Measurements from ENCODE around the gene TRAF2.
"Not testable (repeated sequence)": the region's sequence is repeated elsewhere in the genome, so short reads cannot be mapped to it uniquely, and the experiment has no call there.

TRAF2 gene

DNA sequence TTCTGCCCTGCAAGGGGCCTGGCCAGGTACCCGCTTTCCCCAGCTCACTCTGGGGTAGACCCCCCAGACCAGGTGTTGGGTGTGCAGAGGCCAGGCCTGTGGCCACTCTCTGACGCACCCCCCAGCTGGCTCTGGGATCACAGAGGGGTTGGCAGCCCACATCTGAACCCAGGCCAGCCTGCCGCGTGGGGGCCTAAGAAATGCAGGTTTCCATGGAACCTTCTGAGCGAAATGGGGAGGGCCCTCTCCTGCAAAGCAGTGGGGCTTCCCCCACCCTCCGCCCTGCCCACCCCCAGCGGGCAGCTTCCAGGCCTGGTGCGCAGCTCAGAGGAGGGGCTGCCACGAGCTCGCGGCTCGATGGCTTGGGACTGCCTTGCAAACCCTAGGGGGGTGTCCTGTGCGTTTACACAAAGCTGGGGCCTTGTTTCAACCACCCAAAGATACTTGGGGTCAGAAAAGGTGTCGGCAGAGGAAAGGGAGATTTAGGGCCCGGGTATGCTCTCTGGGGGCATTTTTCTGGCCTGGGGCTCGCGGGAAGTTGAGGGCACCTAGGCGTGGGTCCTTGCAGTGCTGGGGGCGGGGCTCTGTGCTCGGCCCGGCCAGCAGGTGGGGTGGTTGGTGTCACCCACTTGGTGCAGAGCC, 43.0 kb upstream of the TRAF2 start:
- not testable (repeated sequence) for H3K36me3 ChIP-seq (ENCODE audit: control insufficient read depth, insufficient read depth, low read length); H2BK120ac ChIP-seq (ENCODE audit: low read depth, low read length); H3K79me1 ChIP-seq (ENCODE audit: low read length); H3K18ac ChIP-seq (ENCODE audit: low read length); H2BK15ac ChIP-seq (replicated peaks; ENCODE audit: low read depth); H3K4me1 ChIP-seq (ENCODE audit: control insufficient read depth, low read depth, low read length); H3K79me2 ChIP-seq (ENCODE audit: control insufficient read depth, insufficient read depth, low read length); H3K9ac ChIP-seq (ENCODE audit: low read length); H3K4me2 ChIP-seq (ENCODE audit: low read length); H3K56ac ChIP-seq (ENCODE audit: low read length); H3K4ac ChIP-seq (ENCODE audit: low read depth, low read length); H3K27me3 ChIP-seq (ENCODE audit: insufficient read depth, low read length, poor library complexity); H3K4me3 ChIP-seq (ENCODE audit: low read length); DNase-seq; H2AK5ac ChIP-seq (ENCODE audit: low read length); H4K5ac ChIP-seq (ENCODE audit: low read length); H2BK5ac ChIP-seq (ENCODE audit: low read length); H4K8ac ChIP-seq (ENCODE audit: low read depth, low read length); H3K23ac ChIP-seq (ENCODE audit: low read length); H3K27ac ChIP-seq (ENCODE audit: low read depth, low read length)
- WGBS (ENCODE audit: extremely low coverage, insufficient coverage, low lambda C conversion rate) = no CpG with 5 or more reads among the region's 21 CpGs

DNA sequence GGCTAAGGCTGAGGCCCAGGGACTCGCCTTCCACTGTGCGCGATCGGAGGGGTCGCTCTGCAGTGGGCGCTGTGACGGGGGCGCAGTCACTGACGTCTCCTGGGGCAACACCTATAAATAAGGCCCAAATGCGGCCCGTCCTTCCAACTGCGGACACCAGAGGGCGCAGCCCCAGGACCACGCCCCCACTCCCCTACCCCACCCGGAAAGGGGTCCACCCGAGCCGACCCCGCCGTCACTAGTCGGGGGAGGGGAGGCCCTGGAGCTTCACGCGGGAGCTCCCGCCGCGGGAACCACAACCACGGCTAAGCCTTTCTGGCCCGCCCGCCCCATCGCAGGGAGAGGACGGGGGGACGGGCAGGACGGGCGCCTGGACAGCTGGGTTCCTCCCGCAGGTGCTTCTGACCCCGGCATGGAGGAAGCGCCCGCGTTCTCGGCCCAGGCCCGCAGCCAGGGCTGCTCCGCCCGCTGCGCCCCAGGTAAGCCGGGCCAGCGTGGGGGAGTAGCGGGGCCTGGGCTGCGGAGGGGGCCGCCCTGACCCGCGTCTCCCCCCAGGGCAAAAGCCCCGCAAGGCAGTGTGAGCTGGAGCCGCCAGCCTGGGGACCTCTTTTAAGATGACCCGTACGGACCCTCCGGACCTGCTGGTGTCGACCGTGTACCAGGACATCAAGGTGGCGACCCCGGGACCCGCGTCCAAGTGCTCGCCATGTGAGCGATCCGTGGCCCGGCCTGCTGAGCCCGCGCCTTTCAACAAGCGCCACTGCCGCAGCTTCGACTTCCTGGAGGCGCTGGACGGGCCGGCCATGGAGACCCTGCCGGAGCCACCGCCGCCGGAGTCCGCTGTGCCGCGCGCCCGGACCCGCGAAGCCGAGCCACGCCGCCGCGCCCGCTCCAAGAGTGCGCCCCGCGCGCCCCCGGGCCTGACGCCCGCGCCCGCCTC, 42.2 kb upstream of the TRAF2 start:
- not testable (repeated sequence) for H3K27me3 ChIP-seq (ENCODE audit: insufficient read depth, low read length, poor library complexity); H3K27ac ChIP-seq (ENCODE audit: low read depth, low read length); H2BK5ac ChIP-seq (ENCODE audit: low read length)

DNA sequence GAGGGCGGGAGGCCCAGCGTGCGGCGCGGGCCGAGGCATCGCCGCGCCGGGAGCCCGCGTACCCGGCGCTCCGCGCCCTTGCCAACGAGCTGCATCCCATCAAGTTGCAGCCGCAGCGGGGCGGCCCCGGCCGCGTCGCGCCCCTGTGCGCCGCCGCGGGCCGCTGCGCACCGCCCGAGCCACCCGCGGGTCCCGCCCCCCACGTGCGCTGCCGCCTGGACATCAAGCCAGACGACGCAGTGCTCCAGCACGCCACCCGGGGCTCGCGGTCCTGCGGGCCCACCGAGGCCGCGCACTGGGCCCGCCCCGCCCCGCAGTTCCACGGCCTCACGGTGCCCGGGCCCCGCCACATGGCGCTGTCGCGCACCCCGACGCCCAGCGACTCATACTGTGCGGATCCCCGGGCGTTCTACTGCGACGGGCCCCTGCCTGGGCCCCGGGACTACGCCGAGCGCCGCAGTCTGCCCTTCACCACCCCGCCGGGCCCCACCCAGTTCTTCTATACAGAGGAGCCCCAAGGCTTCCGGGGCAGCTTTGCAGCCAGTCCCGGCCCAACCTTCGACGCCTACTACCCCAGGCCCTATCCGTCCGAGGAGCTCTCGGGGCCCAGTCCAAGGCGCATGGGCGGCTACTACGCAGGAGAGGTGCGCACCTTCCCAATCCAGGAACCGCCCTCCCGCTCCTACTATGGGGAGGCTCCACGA, 41.4 kb upstream of the TRAF2 start:
- Histone ChIP-seq H2AK5ac (ENCODE audit: low read length) (no peak overlapping the region), H3K56ac (ENCODE audit: low read length) (no peak overlapping the region), H4K5ac (ENCODE audit: low read length) (no peak overlapping the region), H3K4ac (ENCODE audit: low read depth, low read length) (no peak overlapping the region), H3K4me1 (ENCODE audit: control insufficient read depth, low read depth, low read length) (no peaks in the 10 kb centered on the region), H2BK15ac (replicated peaks; ENCODE audit: low read depth) (no peak overlapping the region), H3K79me2 (ENCODE audit: control insufficient read depth, insufficient read depth, low read length) (no peaks in the 10 kb centered on the region), H3K27ac (ENCODE audit: low read depth, low read length) (no peak overlapping the region), H2BK5ac (ENCODE audit: low read length) (no peak overlapping the region), H3K18ac (ENCODE audit: low read length) (no peak overlapping the region), H4K8ac (ENCODE audit: low read depth, low read length) (no peak overlapping the region), H3K79me1 (ENCODE audit: low read length) (no peaks in the 10 kb centered on the region), H3K23ac (ENCODE audit: low read length) (no peak overlapping the region), H2BK120ac (ENCODE audit: low read depth, low read length) (no peak overlapping the region), H3K4me2 (ENCODE audit: low read length) (no peak overlapping the region), H3K27me3 (ENCODE audit: insufficient read depth, low read length, poor library complexity) (no peaks in the 10 kb centered on the region), H3K4me3 (ENCODE audit: low read length) (no peak overlapping the region), H3K9ac (ENCODE audit: low read length) (no peak overlapping the region), H3K36me3 (ENCODE audit: control insufficient read depth, insufficient read depth, low read length) (no peaks in the 10 kb centered on the region)
- DNase-seq = no peak
- WGBS (ENCODE audit: extremely low coverage, insufficient coverage, low lambda C conversion rate) = no CpG with 5 or more reads among the region's 88 CpGs

More for the DNA sequence above, 42.2 kb upstream of the TRAF2 start:
- not testable (repeated sequence) for H3K79me1 ChIP-seq (ENCODE audit: low read length); H3K23ac ChIP-seq (ENCODE audit: low read length); H3K4me2 ChIP-seq (ENCODE audit: low read length); H3K56ac ChIP-seq (ENCODE audit: low read length); DNase-seq; H3K9ac ChIP-seq (ENCODE audit: low read length); H3K36me3 ChIP-seq (ENCODE audit: control insufficient read depth, insufficient read depth, low read length); H3K79me2 ChIP-seq (ENCODE audit: control insufficient read depth, insufficient read depth, low read length); H4K5ac ChIP-seq (ENCODE audit: low read length); H3K18ac ChIP-seq (ENCODE audit: low read length); H3K4ac ChIP-seq (ENCODE audit: low read depth, low read length); H4K8ac ChIP-seq (ENCODE audit: low read depth, low read length); H2AK5ac ChIP-seq (ENCODE audit: low read length); H2BK15ac ChIP-seq (replicated peaks; ENCODE audit: low read depth); H2BK120ac ChIP-seq (ENCODE audit: low read depth, low read length); H3K4me3 ChIP-seq (ENCODE audit: low read length); H3K4me1 ChIP-seq (ENCODE audit: control insufficient read depth, low read depth, low read length)
- WGBS (ENCODE audit: extremely low coverage, insufficient coverage, low lambda C conversion rate) = no CpG with 5 or more reads among the region's 99 CpGs

DNA sequence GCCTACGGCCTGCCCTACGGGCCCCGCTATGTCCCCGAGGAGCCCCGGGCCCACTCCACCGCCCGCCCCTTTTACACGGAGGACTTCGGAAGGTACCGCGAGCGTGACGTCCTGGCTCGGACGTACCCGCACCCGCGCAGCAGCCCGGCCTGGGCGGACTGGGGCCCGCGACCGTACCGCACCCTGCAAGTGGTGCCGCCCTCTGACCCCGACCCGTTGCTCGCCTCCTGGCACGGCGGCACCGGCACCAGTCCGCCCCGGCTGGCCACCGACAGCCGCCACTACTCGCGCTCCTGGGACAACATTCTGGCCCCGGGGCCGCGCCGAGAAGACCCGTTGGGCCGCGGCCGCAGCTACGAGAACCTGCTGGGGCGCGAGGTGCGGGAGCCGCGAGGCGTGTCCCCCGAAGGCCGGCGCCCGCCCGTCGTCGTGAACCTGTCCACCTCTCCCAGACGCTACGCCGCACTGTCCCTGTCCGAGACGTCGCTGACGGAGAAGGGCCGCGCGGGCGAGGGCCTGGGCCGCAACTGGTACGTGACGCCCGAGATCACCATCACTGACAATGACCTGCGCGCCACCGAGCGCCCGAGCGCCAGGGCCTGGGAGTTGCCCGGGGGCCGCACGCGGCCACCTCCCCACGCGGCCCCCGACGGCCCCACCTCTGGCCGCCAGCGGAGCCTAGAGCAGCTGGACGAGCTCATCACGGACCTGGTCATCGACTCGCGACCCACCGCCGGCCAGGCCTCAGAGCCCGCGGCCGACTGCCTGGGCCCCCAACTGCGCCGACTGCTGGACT, 40.7 kb upstream of the TRAF2 start:
- H3K4me3 ChIP-seq (ENCODE audit: low read length) = no peak overlapping the region
- no peak overlapping the region for H3K23ac ChIP-seq (ENCODE audit: low read length)
- WGBS (ENCODE audit: extremely low coverage, insufficient coverage, low lambda C conversion rate) = no CpG with 5 or more reads among the region's 102 CpGs
- no peaks in the 10 kb centered on the region for H3K79me2 ChIP-seq (ENCODE audit: control insufficient read depth, insufficient read depth, low read length)
- H3K27me3 ChIP-seq (ENCODE audit: insufficient read depth, low read length, poor library complexity) = no peaks in the 10 kb centered on the region
- DNase-seq = no peak
- no peak overlapping the region for H3K4ac ChIP-seq (ENCODE audit: low read depth, low read length)
- no peaks in the 10 kb centered on the region for H3K36me3 ChIP-seq (ENCODE audit: control insufficient read depth, insufficient read depth, low read length)
- H2BK5ac ChIP-seq (ENCODE audit: low read length) = no peak overlapping the region
- no peaks in the 10 kb centered on the region for H3K79me1 ChIP-seq (ENCODE audit: low read length)
- H3K18ac ChIP-seq (ENCODE audit: low read length) = no peak overlapping the region
- no peak overlapping the region for H4K5ac ChIP-seq (ENCODE audit: low read length)
- no peak overlapping the region for H2AK5ac ChIP-seq (ENCODE audit: low read length)
- H3K56ac ChIP-seq (ENCODE audit: low read length) = no peak overlapping the region
- no peak overlapping the region for H3K27ac ChIP-seq (ENCODE audit: low read depth, low read length)
- H2BK120ac ChIP-seq (ENCODE audit: low read depth, low read length) = no peak overlapping the region
- no peak overlapping the region for H2BK15ac ChIP-seq (replicated peaks; ENCODE audit: low read depth)
- no peak overlapping the region for H4K8ac ChIP-seq (ENCODE audit: low read depth, low read length)
- no peak overlapping the region for H3K4me2 ChIP-seq (ENCODE audit: low read length)
- H3K4me1 ChIP-seq (ENCODE audit: control insufficient read depth, low read depth, low read length) = no peaks in the 10 kb centered on the region
- no peak overlapping the region for H3K9ac ChIP-seq (ENCODE audit: low read length)

DNA sequence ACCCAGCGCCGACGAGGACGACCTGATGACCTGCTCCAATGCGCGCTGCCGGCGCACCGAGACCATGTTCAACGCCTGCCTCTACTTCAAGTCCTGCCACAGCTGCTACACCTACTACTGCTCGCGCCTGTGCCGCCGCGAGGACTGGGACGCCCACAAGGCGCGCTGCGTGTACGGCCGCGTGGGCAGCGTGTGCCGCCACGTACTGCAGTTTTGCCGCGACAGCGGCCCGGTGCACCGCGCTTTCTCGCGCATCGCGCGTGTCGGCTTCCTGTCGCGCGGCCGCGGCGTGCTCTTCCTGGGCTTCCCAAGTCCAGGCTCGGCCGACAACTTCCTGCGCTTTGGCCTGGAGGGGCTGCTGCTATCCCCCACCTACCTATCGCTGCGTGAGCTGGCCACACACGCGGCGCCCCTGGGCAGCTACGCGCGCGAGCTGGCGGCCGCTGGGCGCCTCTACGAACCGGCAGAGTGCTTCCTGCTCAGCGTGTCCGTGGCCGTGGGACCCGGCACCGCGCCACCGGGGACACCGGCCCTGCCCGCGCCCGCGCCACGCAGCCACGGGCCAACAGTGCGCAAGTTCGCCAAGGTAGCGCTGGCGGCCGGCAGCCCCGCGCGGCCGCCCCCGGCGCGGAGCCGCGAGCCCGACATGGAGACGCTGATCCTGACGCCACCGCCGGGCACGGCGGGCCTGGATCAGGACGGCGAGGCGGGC, 39.8 kb upstream of the TRAF2 start:
- no peak overlapping the region for H3K23ac ChIP-seq (ENCODE audit: low read length)
- H3K9ac ChIP-seq (ENCODE audit: low read length) = peak overlapping the region; percentile 75
- H4K5ac ChIP-seq (ENCODE audit: low read length) = no peak overlapping the region
- no peak overlapping the region for H2BK120ac ChIP-seq (ENCODE audit: low read depth, low read length)
- WGBS (ENCODE audit: extremely low coverage, insufficient coverage, low lambda C conversion rate) = no CpG with 5 or more reads among the region's 98 CpGs
- peak overlapping the region; percentile 11 for H3K18ac ChIP-seq (ENCODE audit: low read length)
- H2AK5ac ChIP-seq (ENCODE audit: low read length) = no peak overlapping the region
- H3K4me1 ChIP-seq (ENCODE audit: control insufficient read depth, low read depth, low read length) = no peaks in the 10 kb centered on the region
- no peak overlapping the region for H3K4ac ChIP-seq (ENCODE audit: low read depth, low read length)
- H4K8ac ChIP-seq (ENCODE audit: low read depth, low read length) = no peak overlapping the region
- no peak overlapping the region for H2BK5ac ChIP-seq (ENCODE audit: low read length)
- H3K4me2 ChIP-seq (ENCODE audit: low read length) = peak overlapping the region; percentile 50
- peak overlapping the region; percentile 86 for H3K56ac ChIP-seq (ENCODE audit: low read length)
- no peak overlapping the region for H3K27ac ChIP-seq (ENCODE audit: low read depth, low read length)
- H2BK15ac ChIP-seq (replicated peaks; ENCODE audit: low read depth) = no peak overlapping the region
- no peak overlapping the region for H3K4me3 ChIP-seq (ENCODE audit: low read length)
- H3K27me3 ChIP-seq (ENCODE audit: insufficient read depth, low read length, poor library complexity) = no peaks in the 10 kb centered on the region
- H3K36me3 ChIP-seq (ENCODE audit: control insufficient read depth, insufficient read depth, low read length) = no peaks in the 10 kb centered on the region
- H3K79me2 ChIP-seq (ENCODE audit: control insufficient read depth, insufficient read depth, low read length) = no peaks in the 10 kb centered on the region
- H3K79me1 ChIP-seq (ENCODE audit: low read length) = no peaks in the 10 kb centered on the region
- no peak for DNase-seq

Data from mesendoderm (in vitro differentiated cells).